Loucy (cell line): ENCODE data around the gene BRAF.

Experiments
- H2AFZ ChIP-seq: fragments of 200-600 bp; sonication (generic); 2 replicates; pipeline ENCODE4 v1.6.0; 2016; ENCODE audit warnings: antibody characterized with exemption, mild to moderate bottlenecking, low read length, moderate library complexity
- H3F3A ChIP-seq: fragments of 200-600 bp; 2 replicates; pipeline ENCODE4 v1.6.0; 2016; ENCODE audit warnings: antibody characterized with exemption, low read depth, mild to moderate bottlenecking
- H3K27me3 ChIP-seq: fragments of 200-600 bp; sonication (generic); 2 replicates; pipeline ENCODE4 v1.6.1; 2014; ENCODE audit warnings: low read length, mild to moderate bottlenecking; ENCODE audit not compliant: insufficient read depth, poor library complexity, severe bottlenecking
- H3K36me3 ChIP-seq: fragments of 200-600 bp; sonication (generic); 2 replicates; pipeline ENCODE4 v1.6.1; 2016; ENCODE audit warnings: low read length; ENCODE audit not compliant: insufficient read depth
- H3K4me1 ChIP-seq: fragments of 200-600 bp; sonication (generic); 2 replicates; pipeline ENCODE4 v1.5.1; 2014; ENCODE audit warnings: low read length, mild to moderate bottlenecking; ENCODE audit not compliant: insufficient read depth, poor library complexity, severe bottlenecking
- H3K4me2 ChIP-seq: fragments of 200-600 bp; sonication (generic); 2 replicates; pipeline ENCODE4 v1.6.0; 2014; ENCODE audit warnings: antibody characterized with exemption, low read length, low read depth, mild to moderate bottlenecking; ENCODE audit not compliant: poor library complexity, severe bottlenecking
- H3K4me3 ChIP-seq: fragments of 200-600 bp; sonication (generic); 2 replicates; pipeline ENCODE4 v1.5.1; 2014; ENCODE audit warnings: low read length, mild to moderate bottlenecking, mixed read lengths; ENCODE audit not compliant: poor library complexity, severe bottlenecking
- H3K79me2 ChIP-seq: fragments of 200-600 bp; sonication (generic); 2 replicates; pipeline ENCODE4 v1.6.1; 2014; ENCODE audit warnings: low read length; ENCODE audit not compliant: insufficient read depth
- H3K9ac ChIP-seq: fragments of 200-600 bp; sonication (generic); 2 replicates; pipeline ENCODE4 v1.6.0; 2014; ENCODE audit warnings: mild to moderate bottlenecking, low read depth, low read length, moderate library complexity; ENCODE audit not compliant: poor library complexity, severe bottlenecking
- H3K9me2 ChIP-seq: fragments of 200-600 bp; sonication (generic); replicated peaks from 2 replicates; pipeline ENCODE4 v1.6.1; 2016; ENCODE audit warnings: low read depth, low read length, mixed read lengths
- H3K9me3 ChIP-seq: fragments of 200-600 bp; sonication (generic); 2 replicates; pipeline ENCODE4 v1.6.1; 2014; ENCODE audit warnings: mild to moderate bottlenecking, antibody characterized with exemption, low read length, low read depth; ENCODE audit not compliant: insufficient read depth
- H4K20me1 ChIP-seq: fragments of 200-600 bp; sonication (generic); 2 replicates; pipeline ENCODE4 v1.6.0; 2014; ENCODE audit warnings: antibody characterized with exemption, low read length, mild to moderate bottlenecking; ENCODE audit not compliant: insufficient read depth, poor library complexity, severe bottlenecking
- EZH2phosphoT487 ChIP-seq: fragments of 200-600 bp; IDR thresholded peaks from 2 replicates; pipeline ENCODE4 v1.6.1; 2018; ENCODE audit warnings: antibody characterized with exemption, mild to moderate bottlenecking, moderate library complexity, borderline replicate concordance
- TF ChIP-seq, protein P1 (sequence below): fragments of 200-600 bp; sonication (generic); conservative IDR thresholded peaks from 2 replicates; pipeline ENCODE4 v1.5.1; 2014; ENCODE audit warnings: mild to moderate bottlenecking, antibody characterized with exemption, low read length

BRAF gene

DNA sequence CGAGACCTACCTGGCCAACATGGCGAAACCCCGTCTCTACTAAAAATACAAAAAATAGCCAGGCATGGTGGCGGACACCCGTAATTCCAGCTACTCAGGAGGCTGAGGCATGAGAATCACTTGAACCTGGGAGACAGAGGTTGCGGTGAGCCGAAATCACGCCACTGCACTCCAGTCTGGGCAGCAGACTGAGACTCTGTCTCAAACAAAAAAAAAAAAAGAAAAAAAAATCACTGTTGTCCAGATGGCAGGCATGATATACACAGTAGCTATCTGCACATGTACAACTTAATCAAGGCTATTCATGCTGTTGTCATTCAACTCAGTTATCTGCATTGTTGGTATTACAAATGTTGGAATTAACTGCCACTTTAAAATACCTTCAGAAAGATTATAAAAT lies 55.3 kb downstream of the BRAF start:
- Histone ChIP-seq H3K4me3 (no peak overlapping the region), H3K36me3 (no peaks in the 10 kb centered on the region), H3K27me3 (no peaks in the 10 kb centered on the region), H3K9me2 (no peaks in the 10 kb centered on the region), H3F3A (no peaks in the 10 kb centered on the region), H3K9me3 (no peaks in the 10 kb centered on the region), H4K20me1 (peaks cover 10% of the 10 kb centered on the region), H3K9ac (no peak overlapping the region), H3K79me2 (peaks cover 82% of the 10 kb centered on the region), H3K4me1 (peaks cover 25% of the 10 kb centered on the region), H2AFZ (no peak overlapping the region), H3K4me2 (no peak overlapping the region)
- TF ChIP-seq, protein P1, sequence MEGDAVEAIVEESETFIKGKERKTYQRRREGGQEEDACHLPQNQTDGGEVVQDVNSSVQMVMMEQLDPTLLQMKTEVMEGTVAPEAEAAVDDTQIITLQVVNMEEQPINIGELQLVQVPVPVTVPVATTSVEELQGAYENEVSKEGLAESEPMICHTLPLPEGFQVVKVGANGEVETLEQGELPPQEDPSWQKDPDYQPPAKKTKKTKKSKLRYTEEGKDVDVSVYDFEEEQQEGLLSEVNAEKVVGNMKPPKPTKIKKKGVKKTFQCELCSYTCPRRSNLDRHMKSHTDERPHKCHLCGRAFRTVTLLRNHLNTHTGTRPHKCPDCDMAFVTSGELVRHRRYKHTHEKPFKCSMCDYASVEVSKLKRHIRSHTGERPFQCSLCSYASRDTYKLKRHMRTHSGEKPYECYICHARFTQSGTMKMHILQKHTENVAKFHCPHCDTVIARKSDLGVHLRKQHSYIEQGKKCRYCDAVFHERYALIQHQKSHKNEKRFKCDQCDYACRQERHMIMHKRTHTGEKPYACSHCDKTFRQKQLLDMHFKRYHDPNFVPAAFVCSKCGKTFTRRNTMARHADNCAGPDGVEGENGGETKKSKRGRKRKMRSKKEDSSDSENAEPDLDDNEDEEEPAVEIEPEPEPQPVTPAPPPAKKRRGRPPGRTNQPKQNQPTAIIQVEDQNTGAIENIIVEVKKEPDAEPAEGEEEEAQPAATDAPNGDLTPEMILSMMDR = no peak
- TF ChIP-seq EZH2phosphoT487 = no peak

DNA sequence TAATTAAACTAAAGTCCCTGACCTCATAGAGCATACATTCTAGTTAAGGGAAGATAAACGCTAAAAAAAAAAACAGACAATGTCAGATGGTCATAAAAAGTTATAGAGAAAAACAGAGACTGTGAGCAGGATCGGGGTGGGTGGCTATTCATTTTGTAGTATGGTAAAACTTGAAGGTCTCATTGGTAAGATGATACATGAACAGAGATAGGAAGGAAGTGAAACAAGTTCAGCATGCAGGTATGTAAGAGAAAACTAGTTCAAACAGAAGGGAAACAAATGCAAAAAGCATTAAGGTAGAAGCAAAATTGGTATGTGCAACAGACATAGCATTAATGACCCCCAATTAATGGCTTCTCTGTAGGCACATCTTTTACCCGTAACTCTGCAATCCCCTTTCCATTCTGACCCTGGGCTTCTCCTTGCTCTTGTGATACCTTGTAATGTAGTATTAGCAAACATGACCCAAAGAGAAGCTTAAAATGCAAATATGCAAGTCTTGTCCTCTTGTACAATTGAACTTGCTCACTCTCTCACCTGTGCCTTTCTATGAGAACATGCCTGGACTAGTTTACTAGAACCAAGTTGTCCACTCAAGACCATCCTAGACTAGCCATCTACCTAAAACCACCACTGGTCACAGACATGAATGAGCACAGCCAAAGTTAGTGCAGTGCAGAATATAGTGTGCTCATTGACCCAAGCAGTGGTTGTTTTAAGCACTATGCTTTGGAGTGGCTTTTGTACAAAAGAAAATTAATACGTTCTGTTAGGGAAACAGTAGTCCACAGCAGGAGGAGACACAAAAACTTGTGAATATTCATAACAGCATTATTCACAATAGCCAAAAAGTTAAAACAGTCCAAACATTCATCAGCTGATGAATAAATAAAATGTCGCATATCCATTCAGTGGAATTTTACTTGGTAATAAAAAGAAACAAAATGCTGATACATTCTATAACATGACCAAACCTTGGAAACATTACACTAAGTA lies 57.0 kb downstream of the BRAF start:
- Histone ChIP-seq H3K4me2 (no peak overlapping the region), H3K27me3 (no peaks in the 10 kb centered on the region), H3K9me2 (no peaks in the 10 kb centered on the region), H2AFZ (no peak overlapping the region), H3K4me1 (peaks cover 25% of the 10 kb centered on the region), H3F3A (no peaks in the 10 kb centered on the region), H4K20me1 (peaks cover 13% of the 10 kb centered on the region), H3K79me2 (peaks cover 83% of the 10 kb centered on the region), H3K9me3 (no peaks in the 10 kb centered on the region), H3K4me3 (no peak overlapping the region), H3K36me3 (no peaks in the 10 kb centered on the region), H3K9ac (peak overlapping the region; percentile 23)
- TF ChIP-seq EZH2phosphoT487 = no peak
- TF ChIP-seq, protein P1 = no peak

- Histone ChIP-seq H3K9me3 (no peaks in the 10 kb centered on the region), H3K4me1 (peaks cover 25% of the 10 kb centered on the region), H4K20me1 (peaks cover 13% of the 10 kb centered on the region), H3K27me3 (no peaks in the 10 kb centered on the region), H3K4me2 (no peak overlapping the region), H3K36me3 (no peaks in the 10 kb centered on the region), H3K9ac (no peak overlapping the region), H2AFZ (no peak overlapping the region), H3K9me2 (no peaks in the 10 kb centered on the region), H3F3A (no peaks in the 10 kb centered on the region), H3K4me3 (no peak overlapping the region), H3K79me2 (peaks cover 85% of the 10 kb centered on the region)
- TF ChIP-seq, protein P1 = no peak
- TF ChIP-seq EZH2phosphoT487 = no peak
These were observed 57.8 kb downstream of the BRAF start for GRCh38 chr7:140866926-140867325.
